Measurements from ENCODE around the gene FXYD4. TPM values are rescaled to one million over a fixed set of nuclear protein-coding genes. Genes with fewer than 3 reads are reported as not detected.

The FXYD4 gene
- total RNA-seq, 4 donors from 2014 or later, result not detected

GRCh38 chr10:43395571-43396060 lies 24.2 kb downstream of the FXYD4 start:
- Histone ChIP-seq H3K4me3 (replicated peaks in 1 of 3) (peak overlapping the region in 2 of 3 donors; percentile 59 to 81), H3K36me3 (peaks cover 24 to 37% of the 10 kb centered on the region in 2 donors), H3K27ac (peak overlapping the region; percentile 98 to 100 (median 100)), H3K4me1 (peaks cover 30 to 34% of the 10 kb centered on the region in 2 donors), H3K9me3 (no peaks in the 10 kb centered on the region), H3K27me3 (no peaks in the 10 kb centered on the region)
- intact Hi-C loops (cut with DNase I), result no loop called here
- peak in 1 of 2 donors; percentile 27 for DNase-seq
- WGBS, 2 donors, result 14 to 17% methylated on average over 10 to 11 of the region's 18 CpGs
- TF ChIP-seq POLR2A (IDR thresholded peaks at IDR 0.05) (no peak), CTCF (IDR thresholded peaks at IDR 0.05) (no peak)

- H3K4me3 ChIP-seq (replicated peaks in 1 of 3), result peak overlapping the region in 2 of 3 donors; percentile 59 to 81
- peaks cover 30 to 34% of the 10 kb centered on the region in 2 donors for H3K4me1 ChIP-seq
- 1 to 3% methylated on average over 8 to 21 of the region's 71 CpGs for WGBS, 2 donors
- no peaks in the 10 kb centered on the region for H3K27me3 ChIP-seq
- intact Hi-C loops (cut with DNase I), result no loop called here
- peaks cover 20 to 31% of the 10 kb centered on the region in 2 donors for H3K36me3 ChIP-seq
- no peaks in the 10 kb centered on the region for H3K9me3 ChIP-seq
- peak overlapping the region; percentile 98 to 100 (median 100) for H3K27ac ChIP-seq
- TF ChIP-seq CTCF (IDR thresholded peaks at IDR 0.05) (no peak), POLR2A (IDR thresholded peaks at IDR 0.05) (peak in 1 of 2 donors; percentile 17)
- peak; percentile 82 to 84 for DNase-seq
Observed at GRCh38 chr10:43396061-43396927, 24.9 kb downstream of the FXYD4 start.

- DNase-seq, result peak; percentile 93
- TF ChIP-seq CTCF (IDR thresholded peaks at IDR 0.05) (no peak), POLR2A (IDR thresholded peaks at IDR 0.05) (peak; percentile 60 to 69)
- peaks cover 20 to 23% of the 10 kb centered on the region in 2 donors for H3K36me3 ChIP-seq
- intact Hi-C loops (cut with DNase I), result no loop called here
- peak overlapping the region in 2 of 3 donors; percentile 59 to 81 for H3K4me3 ChIP-seq (replicated peaks in 1 of 3)
- no peaks in the 10 kb centered on the region for H3K27me3 ChIP-seq
- 1 to 2% methylated on average over 34 to 43 of the region's 70 CpGs for WGBS, 2 donors
- H3K9me3 ChIP-seq, result no peaks in the 10 kb centered on the region
- H3K27ac ChIP-seq, result peak overlapping the region; percentile 98 to 100 (median 100)
- H3K4me1 ChIP-seq, result peaks cover 30 to 37% of the 10 kb centered on the region in 2 donors
Observed at GRCh38 chr10:43396928-43397624, 25.6 kb downstream of the FXYD4 start.

- Histone ChIP-seq H3K4me1 (peaks cover 30 to 48% of the 10 kb centered on the region in 2 donors), H3K36me3 (peaks cover 3 to 6% of the 10 kb centered on the region in 2 donors), H3K27ac (no peak overlapping the region), H3K9me3 (no peaks in the 10 kb centered on the region), H3K4me3 (replicated peaks in 1 of 3) (no peak overlapping the region), H3K27me3 (no peaks in the 10 kb centered on the region)
- DNase-seq, result no peak
- 64 to 74% methylated on average over 2 of the region's 2 CpGs for WGBS, 2 donors
- TF ChIP-seq CTCF (IDR thresholded peaks at IDR 0.05) (no peak), POLR2A (IDR thresholded peaks at IDR 0.05) (no peak)
- intact Hi-C loops (cut with DNase I), result no loop called here
Observed at GRCh38 chr10:43398939-43399319, 27.5 kb downstream of the FXYD4 start.
